Measurements from ENCODE around the gene RAX.

Gene RAX

DNA sequence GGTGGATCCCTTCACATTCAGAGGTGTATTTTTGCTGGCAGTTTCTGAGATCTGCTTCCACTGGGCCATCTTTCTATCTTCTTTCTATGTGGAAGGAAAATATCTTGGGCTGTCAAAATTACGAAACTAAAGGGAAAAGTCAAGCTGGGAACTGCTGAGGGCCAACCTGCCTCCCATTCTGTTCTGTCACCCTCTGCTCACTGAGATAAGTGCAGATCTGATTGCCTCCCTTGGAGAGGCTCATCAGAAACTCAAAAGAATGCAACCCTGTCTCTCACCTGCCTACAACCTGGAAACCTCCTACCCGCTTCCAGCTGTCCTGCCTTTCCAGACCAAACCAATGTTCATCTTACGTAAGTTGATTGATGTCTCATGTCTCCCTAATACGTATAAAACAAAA, 26.5 kb downstream of the RAX start:
- DNase-seq (ENCODE audit: low read depth in 2 of 2): no peak

DNA sequence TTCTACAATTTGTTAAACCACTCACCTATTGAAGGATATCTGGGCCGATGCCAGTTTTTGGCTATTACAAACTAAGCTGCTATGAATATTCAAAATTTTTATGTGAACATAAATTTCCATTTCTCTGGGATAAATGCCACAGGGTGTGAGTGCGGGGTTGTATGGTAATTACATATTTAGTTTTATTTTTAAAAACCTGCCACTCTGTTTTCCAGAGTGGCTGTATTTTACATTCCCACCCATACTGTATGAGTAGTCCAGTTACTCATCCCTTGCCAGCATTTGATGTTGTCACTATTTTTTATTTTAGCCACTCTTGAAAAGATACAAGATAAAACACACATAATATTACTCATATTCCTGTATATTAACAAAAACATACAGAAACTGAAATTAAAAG, 30.3 kb downstream of the RAX start:
- no peak for DNase-seq (ENCODE audit: low read depth in 2 of 2)

DNA sequence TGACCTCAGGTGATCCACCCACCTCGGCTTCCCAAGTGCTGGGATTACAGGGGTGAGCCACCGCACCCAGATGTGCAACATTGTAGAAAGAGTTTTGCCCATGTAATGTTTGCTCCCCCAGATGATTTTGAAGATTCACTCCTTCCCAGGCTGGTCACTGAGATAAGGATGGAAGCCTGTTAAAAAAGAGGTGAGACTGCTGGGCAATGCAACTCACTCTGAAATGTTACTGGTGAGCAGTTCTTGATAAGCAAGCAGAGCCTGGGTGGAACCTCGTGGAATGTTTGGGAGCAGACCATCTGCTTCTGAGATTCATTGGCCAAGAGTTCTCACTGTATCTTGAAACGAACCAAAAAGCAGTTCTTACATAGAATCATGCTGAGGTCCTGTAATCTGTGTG, 33.6 kb downstream of the RAX start:
- DNase-seq (ENCODE audit: low read depth in 2 of 2): no peak

DNA sequence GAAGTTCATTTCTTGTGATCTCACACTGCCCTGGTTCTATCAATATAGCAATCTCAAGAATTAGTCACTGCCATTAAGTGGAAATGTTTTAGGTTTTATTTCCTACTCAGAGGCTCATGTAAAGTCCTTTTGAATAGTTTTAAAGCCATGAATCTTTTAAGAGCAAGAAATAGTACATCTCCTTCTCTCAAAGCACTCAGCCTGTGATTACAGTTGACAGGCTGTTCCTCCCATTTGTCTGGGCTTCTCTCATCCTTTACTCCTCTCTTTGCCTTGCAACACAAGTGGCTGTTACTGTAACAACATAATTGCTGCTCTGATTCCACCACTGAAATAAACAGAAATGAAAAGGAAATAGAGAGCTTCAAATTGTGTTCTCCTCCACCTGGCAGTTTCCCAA, 34.9 kb downstream of the RAX start:
- DNase-seq (ENCODE audit: low read depth in 2 of 2): no peak

DNA sequence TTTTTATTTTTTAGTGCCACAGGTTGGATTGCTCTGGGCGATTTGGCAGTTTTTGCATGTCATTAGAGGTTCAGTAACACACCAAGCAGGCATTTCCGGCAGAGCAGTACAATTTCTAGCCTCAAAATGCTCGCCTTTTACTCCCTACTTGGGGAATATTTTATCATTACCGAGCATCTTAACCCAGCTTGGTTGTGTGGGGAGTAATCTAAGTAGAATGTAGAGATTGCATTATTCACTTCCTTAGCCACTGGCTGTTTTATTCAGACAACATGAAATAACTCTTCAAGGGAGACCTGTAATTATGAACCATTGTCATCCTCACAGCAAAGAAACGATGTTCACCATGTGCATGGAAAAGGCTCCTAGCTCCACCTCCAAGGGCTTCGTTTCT, 40.2 kb downstream of the RAX start:
- no peak for DNase-seq (ENCODE audit: low read depth in 2 of 2)

DNA sequence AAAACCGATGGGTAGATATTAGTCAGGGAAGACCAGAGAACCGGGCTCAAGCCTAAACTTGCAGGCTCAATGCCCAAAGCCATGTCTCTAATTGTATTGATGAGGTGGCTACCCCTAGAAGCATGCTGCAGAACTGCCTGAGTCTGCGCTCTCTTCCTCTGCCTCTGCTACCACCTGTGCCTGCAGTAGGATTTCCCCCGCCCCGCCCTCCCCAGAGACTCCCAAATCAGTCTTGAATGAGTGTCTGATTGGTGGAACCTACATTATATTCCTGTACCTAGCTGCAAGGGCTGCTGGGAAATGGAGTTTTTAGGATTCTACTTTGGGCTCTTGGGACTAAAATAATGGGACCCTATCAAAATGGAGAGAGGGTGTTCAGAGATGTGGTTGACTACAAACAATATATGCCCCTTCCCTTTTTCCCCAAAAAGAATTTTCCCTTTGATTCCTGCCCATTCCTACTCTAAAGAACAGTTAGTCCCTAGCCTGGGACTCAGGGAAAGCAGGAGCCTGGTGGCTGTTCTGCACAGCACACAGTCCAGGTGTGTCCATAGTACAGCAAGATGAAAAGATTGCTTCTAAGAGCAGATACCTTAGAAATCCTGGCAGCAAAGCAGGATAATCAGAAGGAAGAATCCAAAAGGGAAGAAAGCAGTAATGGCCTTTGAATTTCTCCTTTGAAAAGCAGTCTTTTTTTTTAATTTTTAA, 40.8 kb downstream of the RAX start:
- no peak for DNase-seq (ENCODE audit: low read depth in 2 of 2)

DNA sequence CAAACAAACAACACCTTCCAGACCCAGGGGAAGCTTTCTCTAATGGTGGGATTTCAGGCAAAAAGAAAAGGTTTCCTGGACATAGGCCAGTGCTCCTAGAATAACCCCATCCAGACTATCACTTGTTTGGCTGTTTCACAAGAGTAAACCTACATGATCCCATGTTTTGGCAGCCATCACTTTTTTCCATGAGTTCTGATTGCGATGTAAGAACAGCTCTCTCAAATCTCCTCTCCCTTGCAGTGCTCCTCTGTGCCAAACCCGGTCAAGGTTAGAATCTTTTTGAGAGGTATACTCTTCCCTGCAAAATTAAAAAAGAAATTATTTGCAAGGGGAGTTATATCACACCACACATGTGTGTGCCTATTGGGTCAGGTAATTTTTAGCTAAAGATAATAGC, 41.4 kb downstream of the RAX start:
- DNase-seq (ENCODE audit: low read depth in 2 of 2): no peak

DNA sequence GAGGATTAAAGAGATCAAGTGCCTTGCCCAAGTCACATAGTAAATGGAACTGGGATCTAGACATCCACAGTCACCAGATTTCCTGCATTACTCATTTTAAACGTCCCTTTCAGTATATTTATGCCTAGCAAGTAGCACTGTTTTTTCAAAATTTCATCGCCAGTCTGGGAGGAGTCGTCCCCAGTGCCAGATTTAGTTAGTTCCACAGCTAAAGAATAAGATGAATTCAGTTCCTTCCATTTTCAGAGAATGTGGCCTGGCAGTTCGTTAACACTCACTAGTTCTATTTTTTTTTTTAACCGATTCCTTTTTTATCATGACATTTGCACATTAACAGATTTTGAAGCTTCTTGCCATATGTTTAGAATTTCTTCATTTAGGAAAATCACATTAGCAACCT, 42.1 kb downstream of the RAX start:
- no peak for DNase-seq (ENCODE audit: low read depth in 2 of 2)

DNA sequence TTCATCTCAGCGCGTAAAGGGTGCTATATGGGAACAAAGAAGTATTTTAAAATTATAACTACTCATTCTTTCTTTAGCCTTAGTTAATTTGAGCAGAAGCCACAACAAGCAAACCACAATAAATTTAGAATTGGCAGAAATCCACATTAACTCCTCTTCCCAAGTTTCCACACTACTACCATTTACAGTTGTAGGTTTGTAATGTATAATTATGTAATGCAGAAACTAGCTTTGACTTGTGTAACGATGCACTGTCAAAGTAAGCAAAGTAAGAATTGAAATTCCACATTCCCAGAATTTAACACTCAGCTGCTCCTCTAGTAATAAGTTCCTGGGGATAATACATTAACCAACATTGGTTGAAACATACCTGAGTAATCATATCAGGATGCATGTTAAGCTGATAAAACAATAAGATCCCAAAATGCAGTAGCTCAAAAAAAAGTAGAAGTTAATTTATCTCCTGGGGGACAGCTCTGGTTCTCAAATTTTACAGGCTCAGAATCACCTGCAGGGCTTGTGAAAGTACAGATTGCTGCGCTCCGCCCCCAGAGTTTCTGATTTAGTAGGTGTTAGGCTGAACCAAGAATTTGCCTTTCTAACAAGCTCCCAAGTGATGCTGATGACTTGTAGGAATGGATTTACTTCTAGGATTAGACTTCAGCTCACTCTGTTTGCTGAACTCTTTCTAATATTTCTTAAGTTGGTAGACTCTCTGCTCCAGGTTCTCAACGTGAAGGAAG, 43.4 kb downstream of the RAX start:
- no peak for DNase-seq (ENCODE audit: low read depth in 2 of 2)

DNA sequence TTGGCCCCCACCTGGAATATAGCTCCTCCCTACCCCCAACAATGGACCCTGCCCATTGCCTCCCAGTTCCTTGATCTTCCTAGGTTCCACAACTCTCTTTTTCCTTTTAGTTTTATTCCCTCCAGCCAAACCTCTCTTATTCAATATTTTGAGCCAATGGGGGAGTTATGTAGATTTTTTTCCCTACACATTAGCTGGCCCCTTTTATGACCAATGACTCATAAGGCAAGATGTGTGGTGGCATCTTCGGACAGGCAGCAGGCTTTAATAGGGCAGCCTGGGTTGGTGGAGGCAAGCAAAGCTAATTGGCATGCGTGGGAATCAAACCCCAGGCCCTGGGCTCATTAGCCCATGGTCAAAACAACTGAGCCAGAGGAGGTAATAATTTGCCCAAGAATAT, 44.1 kb downstream of the RAX start:
- DNase-seq (ENCODE audit: low read depth in 2 of 2): no peak

DNA sequence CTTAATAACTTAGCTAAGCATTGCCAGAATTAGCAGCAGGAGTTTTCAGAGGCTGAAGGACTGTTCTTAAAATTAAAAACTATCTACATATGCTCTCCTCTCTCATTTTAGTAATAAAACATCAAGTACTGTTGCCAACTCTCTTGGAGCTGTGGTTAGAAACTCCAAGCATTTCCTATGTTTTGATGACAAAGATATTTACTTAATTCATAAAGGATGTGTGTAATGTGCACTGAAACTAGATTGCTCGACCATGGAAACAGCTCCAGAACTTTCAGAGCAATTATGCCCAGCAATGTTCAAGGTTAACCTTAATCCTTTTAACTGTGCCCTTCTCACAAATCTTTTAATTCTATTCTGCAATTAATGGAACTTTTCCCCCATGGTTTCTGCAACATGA, 44.9 kb downstream of the RAX start:
- no peak for DNase-seq (ENCODE audit: low read depth in 2 of 2)

DNA sequence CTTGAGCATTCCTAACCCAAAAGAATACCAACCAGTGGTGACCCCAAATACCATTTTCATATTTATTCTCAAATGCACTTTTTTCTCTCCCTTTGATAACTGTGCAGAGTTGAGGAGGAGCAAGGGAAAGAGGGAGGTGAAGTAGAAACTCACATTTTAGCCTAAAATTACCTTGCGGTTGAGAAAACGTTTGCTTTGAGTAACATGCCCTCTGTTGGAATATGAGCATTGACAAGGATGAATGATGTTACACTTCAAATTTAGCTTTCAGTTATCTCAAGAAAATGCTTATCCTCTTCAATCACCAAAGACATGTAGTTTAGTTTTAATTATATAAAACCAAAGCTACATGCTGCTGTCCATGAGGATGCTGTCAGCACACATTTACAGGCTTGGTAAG, 50.9 kb downstream of the RAX start:
- DNase-seq (ENCODE audit: low read depth in 2 of 2): no peak

DNA sequence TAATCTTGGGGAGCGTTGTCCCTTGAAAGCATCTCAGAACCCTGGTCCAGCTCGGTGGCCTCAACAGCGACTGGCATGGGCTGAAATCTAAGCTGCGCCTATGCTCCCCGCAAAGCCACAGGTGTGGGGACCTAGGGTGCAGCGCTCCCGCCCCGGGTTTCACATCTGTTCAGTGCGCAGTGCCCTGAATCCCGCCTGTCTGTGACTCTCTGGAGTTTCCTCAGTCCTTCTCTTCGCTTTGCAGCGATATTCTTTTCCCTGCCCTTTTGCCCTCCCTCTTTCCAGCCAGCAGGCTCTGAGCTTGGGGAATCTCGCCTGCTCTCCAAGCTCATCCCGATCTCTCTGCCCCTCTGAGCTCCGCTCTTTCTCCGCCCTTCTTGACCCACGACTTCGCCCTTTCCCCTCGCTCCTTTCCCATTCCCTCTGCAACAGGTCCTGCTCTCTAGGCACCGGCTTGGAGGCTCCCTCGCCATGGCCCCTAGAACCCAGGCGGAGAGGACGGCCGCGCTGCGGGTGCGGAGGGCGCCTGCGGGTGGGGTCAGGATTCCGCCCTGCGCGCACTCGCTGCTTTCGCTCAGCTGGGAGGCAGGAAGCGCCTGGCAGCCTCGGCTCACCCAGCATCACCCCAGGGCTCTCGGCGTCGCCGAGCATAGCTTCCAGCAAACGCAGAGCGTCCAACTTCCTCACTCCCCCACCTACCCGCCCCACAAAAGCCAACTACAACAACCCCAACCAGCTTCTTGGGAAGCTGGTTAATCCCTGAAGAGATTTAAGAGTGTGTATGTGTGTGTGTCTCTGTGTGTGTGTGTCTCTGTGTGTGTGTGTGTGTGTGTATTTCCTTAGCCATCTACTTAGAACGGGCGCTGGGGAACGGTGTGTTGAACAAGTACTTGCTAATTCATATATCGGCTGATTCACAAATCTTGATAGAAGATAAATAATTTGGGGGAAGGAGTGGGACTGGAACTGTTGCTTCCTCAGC, 52.2 kb downstream of the RAX start:
- no peak for DNase-seq (ENCODE audit: low read depth in 2 of 2)

DNA sequence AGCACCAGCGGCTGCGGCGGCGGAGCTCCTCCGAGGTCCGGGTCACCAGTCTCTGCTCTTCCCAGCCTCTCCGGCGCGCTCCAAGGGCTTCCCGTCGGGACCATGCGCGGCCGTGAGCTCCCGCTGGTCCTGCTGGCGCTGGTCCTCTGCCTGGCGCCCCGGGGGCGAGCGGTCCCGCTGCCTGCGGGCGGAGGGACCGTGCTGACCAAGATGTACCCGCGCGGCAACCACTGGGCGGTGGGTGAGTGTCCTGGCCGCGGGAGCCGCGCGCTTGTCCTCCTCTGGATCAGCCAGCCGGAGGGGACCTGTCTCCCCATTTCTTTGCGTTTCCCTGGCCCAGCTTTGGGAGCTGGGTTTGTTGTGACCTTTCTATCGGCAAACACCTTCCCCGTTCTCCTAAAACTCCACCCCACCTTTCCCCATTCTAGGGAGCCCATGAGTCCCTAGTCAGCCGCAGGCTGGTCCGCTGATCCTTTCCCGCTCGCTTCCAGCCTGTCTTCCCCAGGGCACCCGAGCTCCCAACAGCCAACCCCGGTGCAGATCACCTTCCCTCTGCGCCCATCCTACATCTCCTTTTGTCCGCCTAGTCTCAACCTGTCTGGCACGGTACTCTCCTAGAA, 53.0 kb downstream of the RAX start:
- DNase-seq (ENCODE audit: low read depth in 2 of 2): no peak

DNA sequence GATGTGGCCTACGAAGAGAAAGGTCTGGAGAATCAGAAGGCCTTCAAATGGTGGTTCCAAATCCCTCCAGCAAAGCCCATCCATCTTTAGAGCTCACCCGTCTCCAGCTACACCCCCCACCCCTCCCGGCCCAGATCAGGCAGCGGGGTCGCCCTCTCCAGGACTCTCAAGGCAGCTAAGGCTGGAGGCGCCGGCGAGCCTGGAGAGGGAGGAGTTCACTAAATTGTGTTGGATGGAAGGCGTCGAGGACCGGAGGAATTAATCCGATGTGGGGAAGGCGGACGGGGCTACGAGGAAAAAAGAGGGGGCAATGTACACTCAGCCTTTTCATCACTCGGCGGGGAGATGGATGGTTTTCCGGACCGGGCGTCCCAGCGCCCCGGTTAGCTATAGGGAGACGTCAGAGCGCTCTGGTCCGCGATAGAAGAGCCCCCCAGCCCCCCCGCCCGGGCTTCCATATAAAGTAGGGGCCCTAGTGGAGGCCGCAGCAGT, 53.5 kb downstream of the RAX start, which contains the start of gene GRP:
TSS of gene GRP (plus strand) at position 487 of the 492 bp plus-strand sequence. CDS start 108 bp downstream, outside the sequence.
- DNase-seq (ENCODE audit: low read depth in 2 of 2): no peak

DNA sequence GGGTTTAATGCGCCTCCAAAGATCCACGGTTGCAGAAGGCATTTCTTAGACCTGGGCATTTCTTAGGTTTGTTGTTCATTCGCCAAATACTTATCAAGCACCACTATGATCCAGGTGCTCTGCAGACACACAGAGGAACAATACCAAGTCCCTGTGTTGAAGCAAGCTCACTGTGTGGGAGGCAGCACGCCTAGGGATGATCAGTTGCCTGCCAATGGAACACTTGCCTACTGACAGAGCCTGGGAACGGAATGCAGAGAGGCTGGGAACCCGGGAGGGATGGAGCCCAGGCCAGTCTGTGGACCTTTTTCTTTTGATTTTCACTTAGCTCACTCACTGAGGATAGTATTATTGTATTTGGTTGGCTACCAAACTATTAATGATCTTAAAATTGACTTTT, 55.2 kb downstream of the RAX start:
- DNase-seq (ENCODE audit: low read depth in 2 of 2): no peak
